Stimulated activated CD8-positive, alpha-beta memory T cell treated with anti-CD3 and anti-CD28 coated beads, Interleukin-7, amount 100 ng/mL, for 4 hours (primary cell): ENCODE measurements around the gene TRIM69.
"Not testable (repeated sequence)": the region's sequence is repeated elsewhere in the genome, so short reads cannot be mapped to it uniquely, and the experiment has no call there.

ENCODE experiments used
- DNase-seq, 2 donors: peaks; one replicate each; pipeline ENCODE4 v3.0.0-alpha.2; 2020; ENCODE audit warnings: low read depth in 2 of 2

The TRIM69 gene, protein sequence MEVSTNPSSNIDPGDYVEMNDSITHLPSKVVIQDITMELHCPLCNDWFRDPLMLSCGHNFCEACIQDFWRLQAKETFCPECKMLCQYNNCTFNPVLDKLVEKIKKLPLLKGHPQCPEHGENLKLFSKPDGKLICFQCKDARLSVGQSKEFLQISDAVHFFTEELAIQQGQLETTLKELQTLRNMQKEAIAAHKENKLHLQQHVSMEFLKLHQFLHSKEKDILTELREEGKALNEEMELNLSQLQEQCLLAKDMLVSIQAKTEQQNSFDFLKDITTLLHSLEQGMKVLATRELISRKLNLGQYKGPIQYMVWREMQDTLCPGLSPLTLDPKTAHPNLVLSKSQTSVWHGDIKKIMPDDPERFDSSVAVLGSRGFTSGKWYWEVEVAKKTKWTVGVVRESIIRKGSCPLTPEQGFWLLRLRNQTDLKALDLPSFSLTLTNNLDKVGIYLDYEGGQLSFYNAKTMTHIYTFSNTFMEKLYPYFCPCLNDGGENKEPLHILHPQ

DNA sequence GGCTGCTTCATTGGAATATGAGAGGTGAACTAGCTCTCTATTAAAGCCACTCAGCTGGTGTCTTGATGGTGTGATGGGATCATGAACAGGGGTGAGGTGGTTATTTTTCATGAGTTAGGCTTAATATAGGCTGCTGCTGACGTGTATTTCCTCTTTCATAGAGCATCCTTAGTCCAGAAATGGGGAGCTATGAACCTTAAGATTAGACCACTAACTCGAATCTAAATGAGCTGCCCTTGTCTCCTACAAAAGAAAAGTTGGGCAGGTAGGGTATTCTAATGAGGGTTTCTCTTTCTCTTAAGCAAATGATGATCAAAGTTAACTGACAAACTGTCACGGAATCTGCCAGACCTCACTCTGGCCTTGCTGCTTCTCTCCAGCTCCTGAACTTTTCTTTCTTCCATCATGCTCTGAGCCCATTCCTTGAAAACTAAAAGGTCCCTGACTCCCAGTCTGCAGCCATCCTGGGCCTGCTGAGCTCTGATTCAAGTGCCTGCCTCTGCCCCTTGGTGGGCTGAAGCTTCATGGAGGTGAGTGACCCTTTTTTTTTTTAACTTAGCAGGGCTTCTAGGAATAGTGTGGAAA, at the start of gene TRIM69:
Gene TRIM69, plus strand, starts transcription at position 348 of the 585 bp plus-strand sequence. Its CDS starts 177 bp downstream, at position 525.
- no peak for DNase-seq

DNA sequence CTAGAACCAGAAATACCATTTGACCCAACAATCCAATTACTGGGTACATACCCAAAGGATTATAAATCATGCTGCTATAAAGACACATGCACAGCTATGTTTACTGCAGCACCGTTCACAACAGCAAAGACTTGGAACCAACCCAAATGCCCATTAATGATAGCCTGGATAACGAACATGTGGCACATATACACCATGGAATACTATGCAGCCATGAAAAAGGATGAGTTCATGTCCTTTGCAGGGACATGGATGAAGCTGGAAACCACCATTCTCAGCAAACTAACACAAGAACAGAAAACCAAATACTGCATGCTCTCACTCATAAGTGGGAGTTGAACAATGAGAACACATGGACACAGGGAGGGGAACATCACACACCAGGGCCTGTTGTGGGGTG, 47.0 kb upstream of the TRIM69 start:
- not testable (repeated sequence) for DNase-seq

- not testable (repeated sequence) for DNase-seq
These were observed 46.1 kb upstream of the TRIM69 start for GRCh38 chr15:44690245-44690644.

GRCh38 chr15:44692659-44693058, 43.7 kb upstream of the TRIM69 start:
- DNase-seq: no peak

GRCh38 chr15:44694416-44694815, 41.9 kb upstream of the TRIM69 start:
- no peak for DNase-seq

DNA sequence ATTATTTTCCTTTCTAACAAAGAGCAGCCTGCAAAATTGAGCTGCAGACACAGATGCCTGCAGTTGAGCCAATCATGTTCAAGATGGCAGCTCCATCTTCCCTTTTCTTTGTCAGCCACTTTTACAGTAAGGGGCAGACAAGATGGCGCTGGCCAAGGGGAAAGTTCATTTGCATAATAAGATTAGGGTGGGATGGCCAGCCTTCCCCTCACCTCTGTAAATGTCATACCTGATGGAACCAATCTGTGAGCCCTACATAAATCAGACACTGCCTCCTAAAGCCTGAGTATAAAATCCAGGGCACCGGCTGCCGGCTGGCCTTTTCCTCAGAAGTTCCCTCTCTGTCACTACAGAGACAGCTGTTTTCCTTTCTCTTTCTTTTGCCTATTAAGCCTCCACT, 41.0 kb upstream of the TRIM69 start:
- no peak for DNase-seq

DNA sequence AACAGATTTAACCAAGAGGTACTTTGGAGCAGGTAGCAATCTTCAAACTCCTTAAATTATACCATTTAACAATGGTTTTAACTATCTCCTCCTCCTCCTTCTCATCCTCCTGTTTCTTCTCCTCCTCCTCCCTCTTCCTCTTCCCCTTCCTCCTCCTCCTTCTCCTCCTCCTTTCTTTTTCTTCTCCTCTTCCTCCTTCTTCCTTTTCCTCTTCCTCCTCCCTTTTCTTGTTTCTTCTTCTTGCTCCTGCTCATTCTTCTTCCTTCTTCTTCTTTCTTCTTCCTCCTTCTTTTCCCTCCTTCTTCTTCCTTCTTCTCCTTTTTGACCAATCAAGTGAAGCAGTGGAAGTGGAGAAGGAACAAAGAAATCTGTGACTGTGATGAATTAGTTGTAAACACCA, 39.3 kb upstream of the TRIM69 start:
- DNase-seq: no peak

DNA sequence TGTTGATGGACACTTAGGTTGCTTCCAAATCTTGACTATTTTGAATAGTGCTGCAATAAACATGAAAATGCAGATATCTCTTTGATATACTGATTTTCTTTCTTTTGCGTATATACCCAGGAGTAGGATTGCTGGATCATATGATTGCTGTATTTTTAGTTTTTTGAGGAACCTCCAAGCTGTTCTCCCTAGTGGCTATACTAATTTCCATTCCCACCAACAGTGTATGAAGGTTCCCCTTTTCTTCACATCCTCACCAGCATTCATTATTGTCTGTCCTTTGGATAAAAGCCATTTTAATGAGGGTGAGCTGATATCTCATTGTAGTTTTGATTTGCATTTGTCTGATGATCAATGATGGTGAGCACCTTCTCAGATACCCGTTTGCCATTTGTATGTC, 37.7 kb upstream of the TRIM69 start:
- DNase-seq: no peak

DNA sequence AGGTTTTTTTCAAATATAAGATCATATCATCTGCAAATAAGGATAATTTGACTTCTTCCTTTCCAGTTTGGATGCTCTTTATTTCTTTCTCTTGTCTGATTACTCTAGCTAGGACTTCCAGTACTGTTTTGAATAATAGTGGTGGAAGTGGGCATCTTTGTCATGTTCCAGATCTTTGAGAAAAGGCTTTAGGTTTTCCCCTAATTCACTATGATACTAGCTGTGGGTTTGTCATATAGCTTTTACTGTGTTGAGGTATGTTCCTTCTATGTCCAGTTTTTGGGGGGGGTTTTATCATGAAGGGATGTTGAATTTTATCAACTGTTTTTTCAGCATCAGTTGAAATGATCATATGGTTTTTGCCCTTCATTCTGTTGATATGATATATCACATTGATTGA, 35.7 kb upstream of the TRIM69 start:
- not testable (repeated sequence) for DNase-seq

- no peak for DNase-seq
These were observed 30.3 kb upstream of the TRIM69 start for GRCh38 chr15:44705986-44706385.

GRCh38 chr15:44706401-44706800, 29.9 kb upstream of the TRIM69 start:
- DNase-seq: no peak

- no peak for DNase-seq
These were observed 29.2 kb upstream of the TRIM69 start for GRCh38 chr15:44706946-44707636.

DNA sequence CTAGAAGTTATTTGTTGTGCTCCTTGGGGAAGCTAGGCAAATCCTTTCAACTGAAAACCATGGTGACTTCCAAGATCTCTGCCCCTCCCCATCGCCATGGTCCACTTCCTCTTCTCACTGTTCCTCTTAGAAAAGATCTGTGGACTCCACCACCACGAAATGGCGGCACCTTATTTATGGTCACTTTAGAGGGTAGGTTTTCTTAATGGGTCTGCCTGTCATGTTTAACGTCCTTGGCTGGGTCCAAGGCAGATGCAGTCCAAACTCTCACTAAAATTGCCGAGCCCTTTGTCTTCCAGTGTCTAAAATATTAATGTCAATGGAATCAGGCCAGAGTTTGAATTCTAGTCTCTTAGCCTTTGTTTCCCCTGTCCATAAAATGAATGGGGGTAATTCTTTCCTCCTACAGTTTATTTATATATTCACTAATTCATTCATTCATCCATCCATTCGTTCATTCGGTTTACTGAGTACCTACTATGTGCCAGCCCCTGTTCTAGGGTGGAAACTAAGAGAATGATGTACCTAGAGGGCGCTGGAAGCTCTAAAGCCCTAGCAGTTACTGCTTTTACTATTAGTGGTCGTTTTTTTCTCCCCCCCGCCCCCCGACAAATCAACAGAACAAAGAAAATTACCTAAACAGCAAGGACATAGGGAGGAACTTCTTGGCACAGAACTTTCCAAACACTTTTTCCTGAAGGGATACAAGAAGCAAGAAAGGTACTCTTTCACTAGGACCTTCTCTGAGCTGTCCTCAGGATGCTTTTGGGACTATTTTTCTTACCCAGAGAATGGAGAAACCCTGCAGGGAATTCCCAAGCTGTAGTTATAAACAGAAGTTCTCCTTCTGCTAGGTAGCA, 25.9 kb upstream of the TRIM69 start:
- DNase-seq: no peak

GRCh38 chr15:44711096-44711742, 25.1 kb upstream of the TRIM69 start, which contains the start of the genes B2M and PATL2:
Gene B2M (plus strand): TSS chr15:44711517. CDS start chr15:44711547, 30 bp downstream.
Gene PATL2 (minus strand): TSS chr15:44711323. CDS start chr15:44676490, 34,833 bp downstream.
- DNase-seq: peak; percentile 88 to 96

- DNase-seq: peak in 1 of 2 donors; percentile 49
These were observed 24.5 kb upstream of the TRIM69 start for GRCh38 chr15:44711743-44712345.

DNA sequence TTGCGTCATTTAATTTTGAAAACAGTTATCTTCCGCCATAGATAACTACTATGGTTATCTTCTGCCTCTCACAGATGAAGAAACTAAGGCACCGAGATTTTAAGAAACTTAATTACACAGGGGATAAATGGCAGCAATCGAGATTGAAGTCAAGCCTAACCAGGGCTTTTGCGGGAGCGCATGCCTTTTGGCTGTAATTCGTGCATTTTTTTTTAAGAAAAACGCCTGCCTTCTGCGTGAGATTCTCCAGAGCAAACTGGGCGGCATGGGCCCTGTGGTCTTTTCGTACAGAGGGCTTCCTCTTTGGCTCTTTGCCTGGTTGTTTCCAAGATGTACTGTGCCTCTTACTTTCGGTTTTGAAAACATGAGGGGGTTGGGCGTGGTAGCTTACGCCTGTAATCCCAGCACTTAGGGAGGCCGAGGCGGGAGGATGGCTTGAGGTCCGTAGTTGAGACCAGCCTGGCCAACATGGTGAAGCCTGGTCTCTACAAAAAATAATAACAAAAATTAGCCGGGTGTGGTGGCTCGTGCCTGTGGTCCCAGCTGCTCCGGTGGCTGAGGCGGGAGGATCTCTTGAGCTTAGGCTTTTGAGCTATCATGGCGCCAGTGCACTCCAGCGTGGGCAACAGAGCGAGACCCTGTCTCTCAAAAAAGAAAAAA, 23.9 kb upstream of the TRIM69 start:
- peak in 1 of 2 donors; percentile 48 for DNase-seq

DNA sequence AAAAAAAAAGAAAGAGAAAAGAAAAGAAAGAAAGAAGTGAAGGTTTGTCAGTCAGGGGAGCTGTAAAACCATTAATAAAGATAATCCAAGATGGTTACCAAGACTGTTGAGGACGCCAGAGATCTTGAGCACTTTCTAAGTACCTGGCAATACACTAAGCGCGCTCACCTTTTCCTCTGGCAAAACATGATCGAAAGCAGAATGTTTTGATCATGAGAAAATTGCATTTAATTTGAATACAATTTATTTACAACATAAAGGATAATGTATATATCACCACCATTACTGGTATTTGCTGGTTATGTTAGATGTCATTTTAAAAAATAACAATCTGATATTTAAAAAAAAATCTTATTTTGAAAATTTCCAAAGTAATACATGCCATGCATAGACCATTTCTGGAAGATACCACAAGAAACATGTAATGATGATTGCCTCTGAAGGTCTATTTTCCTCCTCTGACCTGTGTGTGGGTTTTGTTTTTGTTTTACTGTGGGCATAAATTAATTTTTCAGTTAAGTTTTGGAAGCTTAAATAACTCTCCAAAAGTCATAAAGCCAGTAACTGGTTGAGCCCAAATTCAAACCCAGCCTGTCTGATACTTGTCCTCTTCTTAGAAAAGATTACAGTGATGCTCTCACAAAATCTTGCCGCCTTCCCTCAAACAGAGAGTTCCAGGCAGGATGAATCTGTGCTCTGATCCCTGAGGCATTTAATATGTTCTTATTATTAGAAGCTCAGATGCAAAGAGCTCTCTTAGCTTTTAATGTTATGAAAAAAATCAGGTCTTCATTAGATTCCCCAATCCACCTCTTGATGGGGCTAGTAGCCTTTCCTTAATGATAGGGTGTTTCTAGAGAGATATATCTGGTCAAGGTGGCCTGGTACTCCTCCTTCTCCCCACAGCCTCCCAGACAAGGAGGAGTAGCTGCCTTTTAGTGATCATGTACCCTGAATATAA, 23.0 kb upstream of the TRIM69 start:
- DNase-seq: no peak

- DNase-seq: no peak
These were observed 21.1 kb upstream of the TRIM69 start for GRCh38 chr15:44715142-44715796.
